NCI-H2196 treated with DMSO at 0.1 percent for 48 hours (cell line): ENCODE results near the gene MEFV.
A peak's percentile ranks its signal among the peaks of the same experiment; 100 is the strongest.

Experiments used
- DNase-seq: peaks from one replicate; lab custom pipeline; 2025; ENCODE audit not compliant: unreplicated experiment; lab: John Stamatoyannopoulos, UW

MEFV gene

DNA sequence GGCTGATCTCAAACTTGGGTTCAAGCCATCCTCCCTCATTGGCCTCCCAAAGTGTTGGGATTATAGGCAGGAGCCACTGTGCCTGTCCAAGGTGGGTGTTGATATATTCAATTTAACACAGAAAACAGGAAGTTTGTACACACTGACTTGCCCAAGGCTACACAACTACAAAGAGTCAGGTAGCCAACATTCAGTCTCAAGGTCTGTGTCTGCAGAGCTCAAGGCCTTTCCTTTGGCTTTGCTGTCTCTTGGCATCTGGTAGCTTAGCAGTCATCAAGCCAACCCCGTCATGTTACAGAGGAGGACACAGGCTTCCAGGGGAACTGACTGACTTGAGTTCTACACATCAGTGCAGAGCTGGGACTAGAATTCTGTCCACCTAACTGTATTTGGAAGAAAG is 11.9 kb upstream of the MEFV start:
- no peak for DNase-seq

- DNase-seq: peak; percentile 4
Measured at GRCh38 chr16:3266873-3267537, 10.6 kb upstream of the MEFV start.

DNA sequence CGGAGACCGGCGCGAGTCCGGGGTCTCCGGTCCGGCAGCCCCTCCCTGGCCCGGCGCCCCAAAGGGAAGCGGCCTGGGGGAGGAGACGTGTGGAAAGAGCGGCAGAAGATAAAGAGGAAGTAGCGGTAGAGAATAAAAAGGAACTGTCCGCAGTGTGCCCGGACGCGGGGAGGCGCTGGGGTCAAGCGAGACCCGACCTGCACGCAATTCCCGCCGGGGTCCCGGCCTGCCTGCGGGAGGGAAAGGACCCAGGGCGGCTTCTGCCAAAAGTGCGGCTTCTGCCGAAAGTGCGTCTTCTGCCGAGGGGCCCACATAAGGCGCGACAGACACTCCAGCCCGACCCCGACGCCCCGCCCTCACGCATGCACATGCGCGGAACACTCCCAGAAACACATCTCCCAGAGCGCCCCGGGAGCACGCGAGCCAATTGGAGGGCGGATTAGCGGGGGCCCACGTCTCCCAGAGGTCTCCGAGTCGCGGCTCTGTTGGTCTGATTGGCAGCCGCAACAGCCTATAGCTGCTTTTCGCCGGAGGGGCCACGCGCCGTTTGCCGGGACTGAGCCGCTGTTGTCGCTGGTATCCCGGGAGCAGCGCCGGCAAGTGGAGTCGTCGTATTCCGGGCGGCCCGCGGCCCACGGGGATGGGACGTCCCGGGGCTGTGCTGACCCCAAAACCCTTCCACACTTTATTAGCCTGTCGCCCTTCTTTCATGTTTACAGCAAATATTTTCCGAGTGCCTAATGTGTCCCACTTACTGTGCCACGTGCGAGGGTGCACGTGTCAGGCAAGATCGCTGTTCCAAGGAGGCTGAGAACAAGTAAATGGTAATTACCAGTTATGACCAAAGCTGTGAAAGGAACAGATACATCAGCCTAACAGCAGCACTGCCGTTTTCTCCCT is 8.0 kb upstream of the MEFV start:
- DNase-seq: peak; percentile 97

DNA sequence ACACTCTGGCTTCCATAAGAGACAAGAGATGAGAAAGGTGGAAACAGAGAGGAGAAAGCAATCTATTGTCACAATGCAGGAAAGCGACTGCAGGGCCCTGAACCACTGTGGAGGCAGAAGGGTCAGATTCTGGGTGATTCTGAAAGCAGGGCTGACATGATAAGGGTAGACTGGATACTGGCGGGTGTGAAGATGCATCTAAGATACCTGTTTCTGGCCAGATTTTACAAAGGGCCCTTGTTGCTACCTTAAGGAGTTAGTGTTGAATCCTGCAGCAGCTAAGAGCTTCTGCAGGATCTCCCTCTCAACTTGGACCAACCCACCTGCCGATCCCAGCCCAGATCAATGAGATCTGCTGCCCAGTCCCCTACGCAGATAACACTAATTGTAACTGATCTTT is 6.1 kb upstream of the MEFV start:
- DNase-seq: no peak

- DNase-seq: no peak
Measured at GRCh38 chr16:3259836-3260235, 3.4 kb upstream of the MEFV start.

DNA sequence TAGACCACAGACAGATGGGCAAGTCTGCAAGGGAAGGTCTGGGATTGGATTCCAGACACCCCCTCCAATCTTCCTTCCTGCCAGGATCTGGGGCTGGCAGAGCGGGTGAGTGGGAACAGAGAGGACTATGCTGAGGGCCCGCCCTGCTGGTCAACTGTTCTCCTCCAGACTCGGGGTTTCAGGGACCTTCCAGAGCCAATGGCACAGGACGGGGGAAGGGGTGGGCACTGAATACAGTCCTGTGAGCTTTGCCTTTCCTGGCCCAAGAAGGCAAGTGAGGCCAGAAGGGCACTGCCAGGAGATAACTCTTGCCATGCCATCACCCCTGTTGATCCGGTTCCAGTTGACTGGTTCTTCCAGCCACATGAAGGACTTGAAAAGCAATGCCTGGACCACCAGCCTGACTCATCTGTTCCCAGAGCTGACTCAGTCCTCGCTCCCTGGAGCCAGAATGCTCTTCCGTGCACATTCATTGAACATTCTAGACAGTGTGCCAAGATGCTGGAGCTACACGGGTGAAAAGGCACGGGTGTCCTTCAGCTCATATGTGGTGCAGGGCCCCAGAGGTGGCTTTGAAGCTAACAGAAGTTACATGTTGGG is 533 bp upstream of the MEFV start:
- no peak for DNase-seq

- DNase-seq: no peak
Measured at GRCh38 chr16:3254309-3254708, 2.1 kb downstream of the MEFV start.

DNA sequence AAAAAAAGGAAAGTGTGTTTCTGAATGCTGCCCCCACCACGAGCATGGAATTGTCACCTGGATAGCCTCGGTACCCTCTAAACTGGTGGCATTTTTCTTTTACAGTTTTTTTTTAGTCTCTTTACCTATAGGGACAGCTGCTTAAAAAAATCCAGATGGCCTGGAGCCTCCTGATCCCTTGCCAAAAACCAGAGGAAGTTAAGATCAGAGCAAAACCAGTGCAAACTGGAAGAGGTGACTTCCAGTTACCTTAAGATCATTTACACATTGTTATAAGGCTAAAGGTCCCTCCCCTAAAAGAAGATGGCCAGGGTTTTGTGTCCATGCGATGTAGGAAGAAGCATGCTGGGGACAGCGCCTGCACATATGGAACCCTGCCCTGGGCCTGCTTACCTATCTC is 3.5 kb downstream of the MEFV start:
- DNase-seq: no peak

GRCh38 chr16:3249451-3249850 is 7.0 kb downstream of the MEFV start:
- no peak for DNase-seq

GRCh38 chr16:3249020-3249419 is 7.4 kb downstream of the MEFV start:
- DNase-seq: no peak

- DNase-seq: no peak
Measured at GRCh38 chr16:3248596-3248995, 7.8 kb downstream of the MEFV start.

GRCh38 chr16:3246876-3247275 is 9.6 kb downstream of the MEFV start:
- no peak for DNase-seq

GRCh38 chr16:3246002-3246401 is 10.4 kb downstream of the MEFV start:
- DNase-seq: no peak

- no peak for DNase-seq
Measured at GRCh38 chr16:3243882-3244281, 12.6 kb downstream of the MEFV start.

GRCh38 chr16:3242709-3243108 is 13.7 kb downstream of the MEFV start:
- no peak for DNase-seq

- DNase-seq: no peak
Measured at GRCh38 chr16:3241761-3242160, 14.7 kb downstream of the MEFV start.

DNA sequence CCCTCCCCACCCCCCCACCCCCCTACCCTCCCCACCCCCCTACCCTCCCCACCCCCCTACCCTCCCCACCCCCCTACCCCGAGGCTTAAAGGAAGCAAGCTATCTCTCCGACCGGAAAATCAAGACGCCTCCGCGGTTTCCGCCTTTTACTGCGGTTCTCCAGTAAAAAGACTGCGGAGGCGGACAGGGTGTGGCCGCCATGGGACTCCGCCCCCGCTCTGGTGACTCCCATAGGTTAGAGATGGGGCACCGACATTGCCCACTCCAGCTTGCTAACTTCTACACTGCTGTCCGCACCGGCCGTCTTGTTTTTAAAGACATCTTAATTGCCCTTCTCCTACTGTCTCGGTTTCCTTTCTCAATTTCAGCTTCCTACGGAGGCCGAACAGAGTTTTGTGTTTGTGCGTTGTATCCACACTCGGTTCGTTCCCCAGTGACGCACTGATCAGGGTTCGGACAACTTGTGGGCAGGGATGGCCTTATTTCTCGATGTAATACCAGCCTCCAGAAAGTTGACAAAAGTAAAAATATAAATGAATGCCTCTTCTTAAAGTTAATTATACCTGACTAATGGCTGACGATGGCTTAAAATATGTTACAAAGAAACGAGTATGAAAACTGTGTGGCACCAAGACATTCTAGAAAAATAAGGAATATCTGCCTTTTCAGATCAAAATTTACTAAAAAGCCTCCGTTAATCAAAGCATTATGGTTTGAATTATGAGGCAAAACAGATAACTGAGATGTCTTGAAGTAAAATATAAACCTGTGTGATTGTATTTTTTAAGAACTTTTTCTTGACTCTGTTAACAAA is 20.4 kb downstream of the MEFV start:
- no peak for DNase-seq

- peak; percentile 86 for DNase-seq
Measured at GRCh38 chr16:3234857-3235561, 21.4 kb downstream of the MEFV start, which contains the start of gene ZNF200. Gene ZNF200, minus strand, starts transcription at chr16:3235158. Its CDS starts 1,403 bp downstream, at chr16:3233755.

GRCh38 chr16:3234543-3234856 is 21.9 kb downstream of the MEFV start:
- no peak for DNase-seq

DNA sequence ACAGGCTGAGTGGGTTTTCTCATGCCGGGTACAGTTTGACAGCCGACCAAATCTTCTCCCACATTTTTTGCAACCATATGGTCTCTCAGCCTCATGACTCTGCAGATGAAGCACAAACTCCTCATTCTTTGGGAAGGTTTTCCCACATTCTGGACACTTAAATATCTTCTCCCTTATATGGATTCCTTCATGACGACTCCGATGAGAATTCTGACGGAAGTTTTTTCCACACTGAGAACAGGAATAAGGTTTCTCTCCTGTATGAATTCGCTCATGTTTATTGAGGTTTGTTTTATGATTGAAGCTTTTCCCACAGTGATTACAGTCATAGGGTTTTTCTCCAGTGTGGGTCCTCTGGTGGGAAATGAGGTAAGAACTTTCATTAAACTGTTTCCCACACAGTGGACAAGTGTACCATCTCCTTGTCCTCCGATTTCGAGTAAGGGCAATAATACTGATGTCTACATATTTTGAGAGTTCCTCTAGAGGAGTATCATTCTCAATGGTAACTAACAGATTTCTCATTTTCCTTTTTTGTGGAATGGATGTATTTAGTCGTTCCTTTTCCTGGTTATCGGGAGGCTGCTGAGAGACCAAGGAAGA is 32.4 kb downstream of the MEFV start:
- no peak for DNase-seq
